ENCODE measurements around the gene RIN2. TPM values are rescaled to one million over a fixed set of nuclear protein-coding genes. Genes with fewer than 3 reads are reported as not detected.

Gene RIN2
- total RNA-seq, 4 donors from 2014 or later = 40.2 to 117 (median 73.6) TPM

GRCh38 chr20:19767070-19767469, 9.0 kb downstream of the RIN2 start:
- ATAC-seq (ENCODE audit: low FRiP score) = no peak
- DNase-seq (ENCODE audit: low spot score) = no peak
- TF ChIP-seq CTCF (IDR thresholded peaks at IDR 0.05) = no peak

- no peak for TF ChIP-seq CTCF (IDR thresholded peaks at IDR 0.05)
- DNase-seq (ENCODE audit: low spot score) (no peak), ATAC-seq (ENCODE audit: low FRiP score) (no peak)
Measured at GRCh38 chr20:19768325-19768842, 10.3 kb downstream of the RIN2 start.

- DNase-seq (ENCODE audit: low spot score) = no peak
- TF ChIP-seq CTCF (IDR thresholded peaks at IDR 0.05) = no peak
- no peak for ATAC-seq (ENCODE audit: low FRiP score)
Measured at GRCh38 chr20:19769507-19769906, 11.4 kb downstream of the RIN2 start.

GRCh38 chr20:19770375-19770774, 12.3 kb downstream of the RIN2 start:
- ATAC-seq (ENCODE audit: low FRiP score) = no peak
- DNase-seq (ENCODE audit: low spot score) = no peak
- TF ChIP-seq CTCF (IDR thresholded peaks at IDR 0.05) = no peak

GRCh38 chr20:19771031-19771430, 13.0 kb downstream of the RIN2 start:
- ATAC-seq (ENCODE audit: low FRiP score) = no peak
- TF ChIP-seq CTCF (IDR thresholded peaks at IDR 0.05) = no peak

GRCh38 chr20:19773471-19773870, 15.4 kb downstream of the RIN2 start:
- ATAC-seq (ENCODE audit: low FRiP score) = no peak
- no peak for DNase-seq (ENCODE audit: low spot score)
- TF ChIP-seq CTCF (IDR thresholded peaks at IDR 0.05) = no peak

More at GRCh38 chr20:19771031-19771430, 13.0 kb downstream of the RIN2 start:
- no peak for DNase-seq (ENCODE audit: low spot score)

- DNase-seq (ENCODE audit: low spot score) (no peak), ATAC-seq (ENCODE audit: low FRiP score) (no peak)
- TF ChIP-seq CTCF (IDR thresholded peaks at IDR 0.05) = no peak
Measured at GRCh38 chr20:19774135-19774933, 16.3 kb downstream of the RIN2 start.

Data from omental fat pad (tissue), 4 donors.